Activated T-cell treated with anti-CD3 and anti-CD28 coated beads, Interleukin-2, amount 50 U/mL, for 24 hours (primary cell): ENCODE data around the gene UNC80.

Source experiments
- DNase-seq: peaks from one replicate; pipeline ENCODE4 v3.0.0-alpha.2; 2020
- H3K27ac Mint-ChIP-seq: 2 replicates; pipeline ENCODE4 v1.8.0; 2020; ENCODE audit warnings: mild to moderate bottlenecking, mixed read lengths
- H3K27me3 Mint-ChIP-seq: 2 replicates; pipeline ENCODE4 v1.8.0; 2020; ENCODE audit warnings: mixed read lengths
- H3K36me3 Mint-ChIP-seq: 2 replicates; pipeline ENCODE4 v1.8.0; 2020; ENCODE audit warnings: low read depth, mixed read lengths
- H3K4me1 Mint-ChIP-seq: 2 replicates; pipeline ENCODE4 v1.8.0; 2020; ENCODE audit warnings: low read depth, mixed read lengths
- H3K4me3 Mint-ChIP-seq: 2 replicates; pipeline ENCODE4 v1.8.0; 2020; ENCODE audit warnings: mild to moderate bottlenecking, moderate library complexity, mixed read lengths
- H3K9me3 Mint-ChIP-seq: 2 replicates; pipeline ENCODE4 v1.8.0; 2020; ENCODE audit warnings: mixed read lengths

The UNC80 gene

DNA sequence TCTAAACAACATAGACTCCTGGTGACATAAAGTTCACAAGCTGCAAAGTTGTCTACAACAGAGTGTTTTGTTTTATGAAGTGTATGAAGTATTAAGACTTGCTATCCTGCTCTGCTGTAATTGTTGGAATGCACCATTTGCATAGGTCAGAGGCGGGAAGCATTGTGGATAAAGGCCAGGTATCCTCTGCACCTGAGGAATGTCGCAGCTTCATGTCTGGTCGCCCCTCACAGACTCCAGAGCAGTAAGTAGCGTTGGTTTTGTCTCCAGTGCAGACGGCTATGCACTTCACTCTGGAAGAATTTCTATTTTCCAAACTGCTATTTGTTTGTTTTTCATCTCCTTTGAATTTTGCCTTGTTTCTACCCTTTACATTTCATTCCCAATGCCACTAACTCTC is 63.1 kb downstream of the UNC80 start:
- Mint-ChIP-seq H3K36me3 (no peaks in the 10 kb centered on the region), H3K9me3 (no peaks in the 10 kb centered on the region), H3K27me3 (no peaks in the 10 kb centered on the region), H3K4me3 (no peak overlapping the region), H3K27ac (no peak overlapping the region), H3K4me1 (no peaks in the 10 kb centered on the region)
- no peak for DNase-seq

DNA sequence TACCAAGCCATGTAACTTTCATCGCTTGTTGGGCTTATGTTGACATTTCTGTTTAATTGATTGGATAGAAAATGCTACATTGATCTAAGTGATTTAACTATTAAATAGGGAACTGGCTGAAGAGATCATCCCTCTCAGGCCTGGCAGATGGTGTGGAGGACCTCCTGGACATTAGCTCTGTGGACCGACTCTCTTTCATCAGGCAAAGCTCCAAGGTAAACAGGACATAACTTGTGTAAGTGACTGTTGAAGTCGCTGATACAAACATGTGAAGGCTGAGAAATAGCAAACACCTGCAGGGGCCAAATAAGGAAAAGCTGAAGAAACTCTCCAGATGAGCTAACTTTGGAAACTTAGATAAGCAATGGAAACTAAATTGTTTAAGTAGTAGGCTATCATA is 68.8 kb downstream of the UNC80 start:
- H3K4me3 Mint-ChIP-seq, result no peak overlapping the region
- H3K27me3 Mint-ChIP-seq, result no peaks in the 10 kb centered on the region
- DNase-seq, result no peak
- H3K27ac Mint-ChIP-seq, result no peak overlapping the region
- no peaks in the 10 kb centered on the region for H3K9me3 Mint-ChIP-seq
- H3K4me1 Mint-ChIP-seq, result no peaks in the 10 kb centered on the region
- no peaks in the 10 kb centered on the region for H3K36me3 Mint-ChIP-seq

DNA sequence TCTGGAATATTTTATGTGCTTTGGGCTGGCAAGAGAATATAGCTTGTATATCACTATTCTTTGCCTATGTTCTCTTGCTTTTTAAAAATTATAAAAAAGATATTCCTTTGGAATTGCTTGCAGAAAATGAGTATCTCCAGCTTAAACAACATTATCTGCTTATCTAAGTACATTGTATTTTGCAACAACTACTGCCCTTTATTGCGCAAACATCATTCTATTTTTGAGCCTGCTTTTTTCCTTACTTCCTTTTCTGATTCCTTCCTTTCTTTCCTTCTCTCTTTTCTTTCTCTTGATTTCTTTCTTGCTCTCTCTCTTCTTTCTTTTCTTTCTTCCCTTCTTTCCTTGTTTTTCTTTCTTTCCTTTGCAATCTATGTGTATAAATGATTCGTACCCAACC is 74.0 kb downstream of the UNC80 start:
- Mint-ChIP-seq H3K27me3 (no peaks in the 10 kb centered on the region), H3K4me1 (no peaks in the 10 kb centered on the region), H3K27ac (no peak overlapping the region), H3K36me3 (no peaks in the 10 kb centered on the region), H3K4me3 (no peak overlapping the region), H3K9me3 (no peaks in the 10 kb centered on the region)
- DNase-seq, result no peak

DNA sequence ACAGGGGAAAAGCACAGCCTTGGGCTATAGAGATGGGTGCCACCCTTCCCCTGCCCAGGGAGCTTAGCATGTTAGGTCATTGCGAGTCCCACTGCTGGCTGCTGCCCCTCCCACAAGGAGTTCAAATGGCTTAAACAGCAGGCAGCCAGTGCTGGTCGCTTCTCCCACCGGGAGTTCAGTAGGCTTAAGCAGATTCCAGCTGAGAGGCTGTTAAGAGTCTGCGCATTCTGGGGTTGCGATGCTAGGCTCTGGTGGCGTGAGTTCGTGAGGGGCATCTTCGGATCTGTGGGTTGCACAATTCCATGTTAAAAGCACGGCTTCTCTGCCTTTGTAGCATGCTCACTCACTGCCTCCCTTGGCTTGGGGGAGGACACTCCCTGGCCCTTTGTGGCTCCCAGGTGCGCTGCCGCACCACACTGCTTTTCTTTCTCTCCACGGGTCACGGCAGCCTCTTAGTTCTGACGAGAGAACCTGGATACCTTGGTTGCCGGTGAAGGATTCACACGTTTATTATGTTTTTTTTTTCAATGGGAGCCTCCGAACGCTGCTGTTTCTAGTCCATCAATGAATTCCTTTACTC is 93.2 kb downstream of the UNC80 start:
- Mint-ChIP-seq H3K9me3 (no peaks in the 10 kb centered on the region), H3K4me3 (no peak overlapping the region), H3K27me3 (no peaks in the 10 kb centered on the region), H3K27ac (no peak overlapping the region), H3K4me1 (no peaks in the 10 kb centered on the region), H3K36me3 (no peaks in the 10 kb centered on the region)
- DNase-seq, result no peak

DNA sequence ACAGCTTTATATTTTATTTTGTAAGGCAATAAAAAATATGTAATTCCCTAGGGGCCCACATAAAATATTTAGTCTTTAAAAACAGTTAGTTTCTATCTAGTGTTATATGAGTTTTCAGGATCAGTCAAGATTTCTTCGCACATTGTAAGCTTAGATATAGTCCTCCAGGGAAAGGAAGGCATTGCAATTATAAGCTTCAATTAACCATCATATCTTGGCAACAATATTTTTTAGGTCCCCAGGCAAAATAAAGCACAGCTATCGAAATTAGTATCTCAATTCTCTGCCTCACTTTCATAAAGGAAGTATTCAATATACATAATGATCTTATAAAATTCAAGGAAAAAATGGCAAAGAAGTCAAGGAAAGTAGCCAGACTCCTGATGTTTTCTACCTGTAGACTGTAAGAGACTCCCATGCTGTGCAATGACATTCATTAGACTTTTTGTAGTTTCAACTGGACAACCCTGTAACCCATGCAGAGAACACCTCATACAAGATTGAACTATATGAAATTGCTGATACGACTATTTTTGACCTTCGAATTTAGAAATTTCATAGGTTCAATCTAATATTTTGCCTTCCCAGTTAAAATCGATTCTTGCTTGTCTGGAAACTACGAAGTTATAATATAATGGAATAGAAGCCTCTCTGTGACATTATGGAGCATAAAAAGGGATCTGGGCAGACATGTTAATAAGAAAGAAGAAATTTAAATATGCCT is 96.8 kb downstream of the UNC80 start:
- Mint-ChIP-seq H3K27ac (no peak overlapping the region), H3K36me3 (no peaks in the 10 kb centered on the region), H3K9me3 (no peaks in the 10 kb centered on the region), H3K4me1 (no peaks in the 10 kb centered on the region), H3K27me3 (no peaks in the 10 kb centered on the region), H3K4me3 (no peak overlapping the region)
- DNase-seq, result no peak

DNA sequence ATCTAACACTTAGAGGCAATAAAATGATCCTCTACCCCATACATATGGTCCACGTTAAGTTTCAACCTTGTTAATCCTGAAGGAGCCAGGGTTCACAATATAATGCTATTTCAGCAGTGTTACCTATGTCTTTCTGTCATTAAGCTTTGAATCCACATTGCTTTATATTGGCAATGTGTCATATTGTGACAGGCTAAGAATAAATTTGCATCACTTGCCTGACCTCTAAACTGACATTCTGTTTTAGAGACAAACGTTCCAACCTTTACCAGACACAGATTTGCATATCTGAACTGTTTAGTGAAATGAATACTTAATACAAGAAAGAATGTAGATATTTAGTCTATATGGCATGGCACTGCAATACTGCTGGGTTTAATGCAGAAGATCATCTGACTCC is 98.4 kb downstream of the UNC80 start:
- no peak for DNase-seq
- Mint-ChIP-seq H3K4me1 (no peaks in the 10 kb centered on the region), H3K9me3 (no peaks in the 10 kb centered on the region), H3K27ac (no peak overlapping the region), H3K27me3 (no peaks in the 10 kb centered on the region), H3K36me3 (no peaks in the 10 kb centered on the region), H3K4me3 (no peak overlapping the region)

DNA sequence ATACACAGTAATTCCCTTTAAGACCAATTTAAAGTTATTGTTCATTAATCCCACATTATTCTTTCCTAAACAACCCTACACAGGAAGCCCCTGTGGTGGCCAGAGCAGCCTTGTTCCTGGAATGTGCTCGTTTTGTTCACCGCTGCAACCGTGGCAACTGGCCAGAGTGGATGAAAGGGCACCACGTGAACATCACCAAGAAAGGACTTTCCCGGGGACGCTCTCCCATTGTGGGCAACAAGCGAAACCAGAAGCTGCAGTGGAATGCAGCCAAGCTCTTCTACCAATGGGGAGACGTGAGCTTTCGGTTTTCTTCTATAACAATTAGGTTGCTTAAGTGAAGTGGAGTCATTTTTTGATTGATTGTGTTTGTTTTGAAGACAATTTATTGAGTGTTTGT is 101.0 kb downstream of the UNC80 start:
- no peaks in the 10 kb centered on the region for H3K36me3 Mint-ChIP-seq
- H3K9me3 Mint-ChIP-seq, result no peaks in the 10 kb centered on the region
- H3K27ac Mint-ChIP-seq, result no peak overlapping the region
- no peak for DNase-seq
- H3K4me3 Mint-ChIP-seq, result no peak overlapping the region
- no peaks in the 10 kb centered on the region for H3K27me3 Mint-ChIP-seq
- no peaks in the 10 kb centered on the region for H3K4me1 Mint-ChIP-seq

DNA sequence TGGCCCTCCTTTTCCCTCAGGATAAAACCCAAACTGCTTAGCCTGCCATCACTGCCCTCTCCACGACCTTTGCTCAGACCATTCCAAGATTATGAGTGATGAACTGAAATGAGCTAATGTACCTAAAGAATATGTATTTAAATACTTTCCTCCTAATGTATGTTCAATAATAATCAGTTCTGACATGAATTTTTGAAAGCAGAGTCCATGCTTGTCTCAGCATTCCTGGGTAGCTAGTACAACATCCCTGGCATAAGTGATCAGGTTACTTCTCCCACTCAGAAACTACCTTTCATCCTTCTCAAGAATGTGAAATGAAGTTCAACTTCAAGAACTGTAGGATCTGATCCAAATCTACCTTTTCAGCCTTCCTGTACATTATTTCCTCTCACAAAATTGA is 103.6 kb downstream of the UNC80 start:
- peaks cover 5% of the 10 kb centered on the region for H3K27me3 Mint-ChIP-seq
- H3K4me3 Mint-ChIP-seq, result no peak overlapping the region
- DNase-seq, result no peak
- H3K4me1 Mint-ChIP-seq, result no peaks in the 10 kb centered on the region
- H3K36me3 Mint-ChIP-seq, result no peaks in the 10 kb centered on the region
- no peaks in the 10 kb centered on the region for H3K9me3 Mint-ChIP-seq
- H3K27ac Mint-ChIP-seq, result no peak overlapping the region

DNA sequence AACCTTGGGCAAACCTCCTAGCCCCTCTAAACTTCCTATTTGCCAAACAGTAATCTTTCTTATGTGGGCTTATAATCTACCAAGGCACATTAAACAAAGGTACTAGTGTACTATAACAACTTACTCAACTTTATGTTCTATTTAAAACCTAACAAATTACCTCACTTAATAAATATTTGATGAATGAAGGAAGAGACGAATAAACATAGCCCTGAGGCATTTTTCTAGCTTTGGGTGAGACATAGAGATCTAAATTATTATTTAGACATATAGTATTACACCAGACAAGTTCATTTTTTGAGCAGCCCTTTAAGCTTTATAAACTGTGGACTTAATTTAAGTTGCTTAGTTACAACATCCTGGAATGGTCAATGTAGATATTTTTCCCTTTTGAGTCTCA is 104.6 kb downstream of the UNC80 start:
- H3K4me1 Mint-ChIP-seq, result no peaks in the 10 kb centered on the region
- H3K9me3 Mint-ChIP-seq, result no peaks in the 10 kb centered on the region
- H3K4me3 Mint-ChIP-seq, result no peak overlapping the region
- peaks cover 5% of the 10 kb centered on the region for H3K27me3 Mint-ChIP-seq
- H3K36me3 Mint-ChIP-seq, result no peaks in the 10 kb centered on the region
- no peak for DNase-seq
- no peak overlapping the region for H3K27ac Mint-ChIP-seq

DNA sequence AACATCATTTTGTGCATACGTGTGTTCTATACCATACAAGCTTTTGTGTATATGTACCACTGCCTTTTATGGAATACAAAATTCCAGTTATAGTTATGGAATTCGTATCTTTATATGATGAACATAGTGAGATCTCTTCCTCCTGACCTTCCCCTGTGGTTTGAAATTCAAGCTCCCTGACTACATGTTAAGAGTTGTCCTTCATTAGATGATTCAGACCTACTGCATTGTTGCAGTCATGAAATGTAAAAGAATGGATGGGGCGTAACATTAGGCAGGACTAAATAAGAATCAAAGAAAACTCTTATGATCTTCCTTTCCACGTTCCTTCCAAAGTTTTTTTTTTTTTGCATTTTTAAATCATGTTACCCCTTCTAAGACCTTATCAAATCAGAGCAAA is 107.1 kb downstream of the UNC80 start:
- H3K9me3 Mint-ChIP-seq, result no peaks in the 10 kb centered on the region
- DNase-seq, result no peak
- H3K27ac Mint-ChIP-seq, result no peak overlapping the region
- H3K27me3 Mint-ChIP-seq, result peaks cover 5% of the 10 kb centered on the region
- H3K36me3 Mint-ChIP-seq, result no peaks in the 10 kb centered on the region
- H3K4me3 Mint-ChIP-seq, result no peak overlapping the region
- no peaks in the 10 kb centered on the region for H3K4me1 Mint-ChIP-seq

DNA sequence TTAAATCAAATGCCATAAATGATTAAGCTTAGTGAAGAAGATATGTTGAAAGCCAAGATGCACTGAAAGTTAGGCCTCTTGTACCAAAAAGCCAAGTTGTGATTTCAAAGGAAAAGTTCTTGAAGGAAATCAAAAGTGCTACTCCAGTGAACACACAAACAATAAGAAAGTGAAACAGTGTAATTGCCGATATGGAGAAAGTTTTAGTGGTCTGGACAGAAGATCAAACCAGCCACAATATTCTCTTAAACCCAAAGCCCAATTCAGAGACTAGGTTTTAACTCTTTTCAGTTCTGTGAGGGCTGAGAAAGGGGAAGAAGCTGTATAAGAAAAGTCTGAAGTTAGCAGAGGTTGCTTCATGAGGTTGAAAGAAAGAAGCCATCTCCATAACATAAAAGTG is 129.0 kb downstream of the UNC80 start:
- H3K36me3 Mint-ChIP-seq, result no peaks in the 10 kb centered on the region
- H3K27me3 Mint-ChIP-seq, result no peaks in the 10 kb centered on the region
- H3K27ac Mint-ChIP-seq, result no peak overlapping the region
- no peak for DNase-seq
- no peak overlapping the region for H3K4me3 Mint-ChIP-seq
- no peaks in the 10 kb centered on the region for H3K9me3 Mint-ChIP-seq
- no peaks in the 10 kb centered on the region for H3K4me1 Mint-ChIP-seq

DNA sequence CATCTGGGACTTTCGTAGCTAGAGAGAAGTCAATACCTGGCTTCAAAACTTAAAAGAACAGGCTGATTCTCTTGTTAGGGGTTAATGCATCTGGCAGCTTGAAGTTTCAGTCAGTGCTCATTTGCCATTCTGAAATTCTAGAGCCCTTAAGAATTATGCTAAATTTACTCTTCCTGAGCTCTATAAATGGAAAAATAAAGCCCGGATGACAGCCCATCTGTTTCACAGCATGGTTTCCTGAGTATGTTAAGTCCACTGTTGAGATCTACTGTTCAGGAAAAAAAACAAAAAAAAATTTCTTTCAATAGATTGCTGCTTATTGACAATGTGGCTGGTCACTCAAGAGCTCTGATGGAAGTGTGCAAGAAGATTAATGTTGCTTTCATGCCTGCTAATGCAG is 129.5 kb downstream of the UNC80 start:
- Mint-ChIP-seq H3K36me3 (no peaks in the 10 kb centered on the region), H3K4me3 (no peak overlapping the region), H3K27me3 (no peaks in the 10 kb centered on the region), H3K9me3 (no peaks in the 10 kb centered on the region), H3K27ac (no peak overlapping the region), H3K4me1 (no peaks in the 10 kb centered on the region)
- DNase-seq, result no peak

DNA sequence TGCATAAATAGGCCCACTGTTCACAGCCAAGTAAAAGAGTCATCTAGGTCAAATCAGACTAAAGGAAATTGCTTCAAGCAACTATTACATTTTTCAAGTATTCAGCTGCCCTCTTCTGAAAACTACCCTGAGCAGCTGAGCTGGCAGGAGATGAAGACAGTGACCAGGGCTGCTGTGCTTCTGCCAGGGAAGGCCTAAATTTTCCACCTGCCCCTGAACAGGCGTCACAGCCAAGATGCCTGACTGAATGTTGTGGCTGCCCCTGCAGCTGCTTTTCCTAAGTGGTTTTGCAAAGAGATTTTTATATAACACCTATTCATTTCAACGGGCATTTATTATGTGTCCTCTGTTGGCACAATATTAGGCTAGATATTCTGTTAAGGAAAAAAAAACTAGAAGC is 134.1 kb downstream of the UNC80 start:
- Mint-ChIP-seq H3K4me3 (no peak overlapping the region), H3K27ac (no peak overlapping the region), H3K27me3 (no peaks in the 10 kb centered on the region), H3K9me3 (no peaks in the 10 kb centered on the region), H3K4me1 (no peaks in the 10 kb centered on the region), H3K36me3 (no peaks in the 10 kb centered on the region)
- no peak for DNase-seq

DNA sequence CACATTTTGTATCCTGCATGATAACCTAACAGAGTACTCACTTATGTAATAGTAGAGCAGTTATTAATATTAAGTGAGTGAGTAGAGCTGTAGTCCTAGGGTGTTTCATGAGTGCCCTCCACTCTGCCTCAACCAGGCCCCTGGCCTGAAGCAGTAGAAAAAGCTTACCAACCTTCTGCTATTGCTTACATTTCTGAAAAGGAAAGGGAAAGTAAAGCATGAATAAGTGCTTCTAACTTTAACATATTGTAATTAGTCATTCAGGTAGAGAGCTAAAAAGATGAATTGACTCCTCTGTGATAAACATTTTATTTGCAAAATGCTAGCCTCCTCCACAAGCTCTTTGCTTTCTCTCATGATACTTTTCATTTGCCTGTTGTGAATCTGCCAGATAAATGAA is 136.1 kb downstream of the UNC80 start:
- Mint-ChIP-seq H3K27me3 (no peaks in the 10 kb centered on the region), H3K4me3 (no peak overlapping the region), H3K27ac (no peak overlapping the region), H3K4me1 (no peaks in the 10 kb centered on the region), H3K9me3 (no peaks in the 10 kb centered on the region), H3K36me3 (no peaks in the 10 kb centered on the region)
- DNase-seq, result no peak

DNA sequence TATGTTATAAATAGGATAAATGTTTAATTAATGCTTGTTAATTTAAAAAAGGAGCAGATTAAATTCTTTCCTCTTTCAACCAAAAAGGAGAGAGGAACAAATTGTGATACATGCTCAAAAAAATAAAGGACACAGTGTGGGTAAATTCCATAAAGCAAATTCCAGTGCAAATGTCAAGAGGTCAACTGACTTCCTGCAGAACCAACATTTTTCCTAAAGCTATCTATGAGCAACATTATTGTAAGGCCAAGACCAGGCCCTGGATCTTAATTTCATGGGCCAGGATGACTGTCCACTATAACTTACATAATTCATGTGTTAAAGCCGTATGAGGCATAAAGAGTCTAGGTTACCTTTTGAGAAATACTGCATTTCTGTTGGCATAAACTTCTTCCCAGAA is 136.9 kb downstream of the UNC80 start:
- Mint-ChIP-seq H3K27me3 (no peaks in the 10 kb centered on the region), H3K36me3 (no peaks in the 10 kb centered on the region), H3K9me3 (no peaks in the 10 kb centered on the region), H3K4me1 (no peaks in the 10 kb centered on the region), H3K27ac (no peak overlapping the region), H3K4me3 (no peak overlapping the region)
- DNase-seq, result no peak

DNA sequence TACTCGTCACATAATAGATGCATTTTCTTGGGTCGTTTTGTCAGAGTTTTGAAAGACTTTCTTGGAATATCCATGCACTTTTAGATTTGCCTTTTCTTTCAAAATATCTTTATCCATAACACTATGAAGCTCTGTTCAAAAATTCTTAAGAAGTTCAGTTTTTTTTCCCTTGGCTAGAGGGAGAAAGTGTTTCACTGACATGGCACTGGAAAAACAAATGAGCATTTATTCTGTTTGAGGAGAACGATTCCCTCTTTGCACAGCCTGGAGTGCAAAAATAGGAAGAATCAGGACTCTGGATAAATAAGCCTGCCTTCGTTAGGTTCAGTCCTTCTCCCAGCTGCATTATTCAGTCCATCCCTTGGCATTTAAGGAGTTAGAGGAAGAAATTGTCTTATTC is 139.9 kb downstream of the UNC80 start:
- H3K4me1 Mint-ChIP-seq, result no peaks in the 10 kb centered on the region
- H3K27me3 Mint-ChIP-seq, result peaks cover 6% of the 10 kb centered on the region
- no peaks in the 10 kb centered on the region for H3K9me3 Mint-ChIP-seq

More for the DNA sequence above, 139.9 kb downstream of the UNC80 start:
- Mint-ChIP-seq H3K4me3 (no peak overlapping the region), H3K36me3 (no peaks in the 10 kb centered on the region), H3K27ac (no peak overlapping the region)
- DNase-seq, result no peak
